ENCODE measurements around the gene PDLIM3. TPM values are rescaled to one million over a fixed set of nuclear protein-coding genes. Genes with fewer than 3 reads are reported as not detected.
A peak's percentile ranks its signal among the peaks of the same experiment; 100 is the strongest.

The PDLIM3 gene
- total and polyA plus RNA-seq, 9 of the 15 experiments (the other 6 are each of a cell fraction or from before 2014, with no cell fraction given) = 0.06 TPM; not detected in 8

- 10% methylated on average over 21 of the region's 32 CpGs for WGBS (ENCODE audit: insufficient coverage, low coverage, missing lambda C conversion rate)
- BruUV-seq (replicated peaks) = no TSS peak
- in situ Hi-C loops (cut with MboI) (no loop called here), intact Hi-C loops (cut with micrococcal nuclease) (loop anchor here (5.0 kb wide), 1 partner anchor 56 kb away; no protein-coding TSS in a partner anchor)
- ChIA-PET CTCF (ENCODE audit: low intra/inter-chr PET ratio) (no interaction called here), POLR2A (interaction anchor here (0.7 kb wide), 1 partner anchor 17 kb away, joined by 3 read pairs; no protein-coding TSS in a partner anchor)
- Histone ChIP-seq H3K9ac (ENCODE audit: insufficient read depth in 1 of 2, low read depth in 2 of 2, low read length in 2 of 2) (no peak overlapping the region), H3K4me2 (ENCODE audit: insufficient read depth, low read length) (peak overlapping the region; percentile 39; the same call in 1 of the 2 replicates), H3K4me3 (no peak overlapping the region; the same call in 1 of the 2 replicates), H3K36me3 (ENCODE audit: control insufficient read depth, insufficient read depth, low read length) (no peaks in the 10 kb centered on the region), H3K27ac (ENCODE audit: extremely low read depth, low read depth, low read length) (no peak overlapping the region), H3K9me3 (replicated peaks; ENCODE audit: control insufficient read depth, insufficient read depth, low read depth, low read length) (no peaks in the 10 kb centered on the region), H3K4me1 (replicated peaks in 1 of 2; ENCODE audit: control insufficient read depth in 2 of 2, insufficient read depth in 2 of 2, low read length in 2 of 2) (peaks cover 0 to 11% of the 10 kb centered on the region in 2 experiments; a peak in 3 of 5 replicates), H3K9me1 (ENCODE audit: control insufficient read depth, insufficient read depth, low read length) (no peaks in the 10 kb centered on the region), H3K79me2 (ENCODE audit: control insufficient read depth, insufficient read depth, low read length) (no peaks in the 10 kb centered on the region), H4K20me1 (replicated peaks; ENCODE audit: control insufficient read depth, insufficient read depth, low read length) (peaks cover 3% of the 10 kb centered on the region; the same call in 1 of the 2 replicates), H2AFZ (ENCODE audit: low read depth, low read length) (no peak overlapping the region), H3K27me3 (ENCODE audit: control insufficient read depth in 2 of 2, insufficient read depth in 2 of 2, low read length in 2 of 2) (peaks cover 40 to 48% of the 10 kb centered on the region in 2 experiments)
- FAIRE-seq (no peak), ATAC-seq (no peak), DNase-seq (ENCODE audit: extremely low read depth in 1 of 4, low spot score in 3 of 4) (no peak)
- TF ChIP-seq KLF13 (tag; IDR thresholded peaks at IDR 0.05; ENCODE audit: borderline replicate concordance, low read depth) (no peak), UBTF (IDR thresholded peaks at IDR 0.05; ENCODE audit: borderline replicate concordance in 1 of 2, low read depth in 2 of 2, low read length in 2 of 2) (0 out of 4 replicates have a peak, but pooled peaks of 1 of the 2 experiments have one; percentile 39), SMAD2 (IDR thresholded peaks at IDR 0.05; ENCODE audit: low read depth, low read length) (no peak), JUND (IDR thresholded peaks at IDR 0.05; ENCODE audit: borderline replicate concordance, low read depth, low read length) (no peak), JUND (tag; IDR thresholded peaks at IDR 0.05; ENCODE audit: borderline replicate concordance, low read depth, low read length) (0 out of 3 replicates have a peak, but pooled peaks have one; percentile 2)
Observed at GRCh38 chr4:185535612-185536410, 504 bp upstream of the PDLIM3 start.

All from K562 (cell line).